Islet precursor cell (in vitro differentiated cells): ENCODE data around the gene TRERF1.
A peak's percentile ranks its signal among the peaks of the same experiment; 100 is the strongest.

Experiments used
- DNase-seq: peaks from one replicate; pipeline ENCODE4 v3.0.0-alpha.2; 2018

The TRERF1 gene

GRCh38 chr6:42301986-42302385 is 149.7 kb downstream of the TRERF1 start:
- no peak for DNase-seq

DNA sequence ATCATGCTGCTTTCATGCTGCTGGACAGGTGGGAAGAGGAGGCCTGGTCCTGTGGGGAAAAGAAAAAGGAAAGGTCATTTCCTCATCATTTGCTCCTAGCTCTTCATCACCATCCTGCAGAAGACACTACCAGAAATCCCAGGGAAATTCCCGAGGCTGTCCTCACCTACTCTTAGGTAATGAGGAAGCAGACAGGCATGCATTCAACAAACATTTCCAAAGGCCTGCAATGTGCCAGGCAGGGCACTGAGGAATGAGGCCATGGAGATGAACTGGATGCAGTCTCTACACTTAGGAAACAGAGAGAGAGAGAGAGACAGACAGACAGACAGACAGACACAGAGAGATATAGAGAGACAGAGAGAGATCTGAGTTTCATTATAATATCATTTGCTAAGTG is 151.0 kb downstream of the TRERF1 start:
- DNase-seq = no peak

DNA sequence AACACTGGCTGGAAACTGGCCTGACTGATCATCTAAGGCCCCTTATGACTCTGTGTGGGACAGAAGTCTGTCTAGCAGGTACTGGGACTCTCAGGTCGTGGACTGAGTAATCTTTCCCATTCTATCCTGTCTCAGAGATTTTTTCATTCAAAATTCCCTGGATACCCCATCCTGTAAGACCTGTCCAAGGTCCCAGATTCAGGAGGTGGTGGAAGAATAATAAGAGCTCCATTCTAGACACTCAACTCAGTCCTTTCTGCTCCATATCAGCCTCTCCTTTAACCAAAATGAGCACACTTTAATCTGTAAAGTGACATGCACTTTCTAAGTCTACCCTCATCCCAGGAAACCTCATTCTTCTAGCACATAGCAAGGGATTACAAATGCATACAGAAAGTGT is 151.5 kb downstream of the TRERF1 start:
- no peak for DNase-seq

GRCh38 chr6:42297661-42298060 is 154.1 kb downstream of the TRERF1 start:
- DNase-seq = no peak

DNA sequence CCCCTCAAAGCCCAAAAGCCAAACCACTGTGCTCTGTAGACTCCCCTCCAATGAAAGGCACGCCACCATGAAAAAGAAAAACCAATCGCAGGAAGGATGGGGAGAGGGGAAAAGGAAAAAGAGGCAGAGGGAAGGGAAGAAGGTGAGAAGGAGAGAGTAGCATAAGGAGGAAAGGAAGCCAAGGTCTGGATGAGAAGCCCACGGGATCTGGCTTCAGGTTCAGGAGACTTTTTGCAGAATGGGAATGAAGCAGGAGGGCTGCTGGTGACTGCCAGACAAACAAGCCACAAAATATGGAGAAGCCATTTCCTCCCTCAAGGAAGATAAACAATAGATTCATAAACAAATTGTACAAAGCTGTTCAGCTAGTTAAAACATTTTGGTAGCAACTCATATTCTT is 155.1 kb downstream of the TRERF1 start:
- DNase-seq = no peak

DNA sequence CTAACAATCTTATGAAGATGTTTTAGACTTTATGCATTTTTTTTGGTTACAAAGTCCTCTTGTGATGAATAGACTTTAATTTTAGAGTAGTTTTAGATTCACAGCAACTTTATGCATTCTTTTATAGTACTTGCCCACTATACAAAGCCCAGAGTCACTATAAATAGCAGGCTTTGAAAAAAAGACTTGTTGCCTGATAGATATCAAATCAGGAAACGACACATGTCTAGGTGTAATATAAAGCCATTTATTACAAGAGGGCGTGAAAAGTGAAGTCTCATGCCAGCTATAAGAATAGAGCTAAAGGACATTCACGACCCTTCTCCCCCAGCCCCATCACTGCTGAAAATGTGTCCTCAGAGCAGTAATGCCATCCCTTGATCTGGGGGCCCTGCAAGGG is 156.0 kb downstream of the TRERF1 start:
- no peak for DNase-seq

DNA sequence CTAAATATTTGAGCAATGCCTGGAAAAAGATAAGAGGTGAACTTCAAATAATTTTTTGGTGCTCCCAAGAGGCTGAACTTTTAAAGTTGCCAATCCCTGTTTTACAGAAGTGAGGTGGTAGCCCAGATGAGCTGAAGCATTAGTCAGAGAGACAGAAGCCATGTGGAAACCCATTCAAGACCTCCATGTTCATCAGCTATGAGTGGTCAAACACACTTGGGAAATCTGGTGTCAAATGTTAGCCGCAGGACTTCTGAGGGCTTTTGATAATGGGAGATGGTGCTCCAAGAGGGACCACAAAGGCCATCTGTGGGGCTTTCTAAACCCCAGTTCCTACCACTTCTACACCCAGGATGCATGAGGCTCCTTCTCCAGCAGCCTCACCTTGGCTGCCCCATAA is 156.5 kb downstream of the TRERF1 start:
- no peak for DNase-seq

DNA sequence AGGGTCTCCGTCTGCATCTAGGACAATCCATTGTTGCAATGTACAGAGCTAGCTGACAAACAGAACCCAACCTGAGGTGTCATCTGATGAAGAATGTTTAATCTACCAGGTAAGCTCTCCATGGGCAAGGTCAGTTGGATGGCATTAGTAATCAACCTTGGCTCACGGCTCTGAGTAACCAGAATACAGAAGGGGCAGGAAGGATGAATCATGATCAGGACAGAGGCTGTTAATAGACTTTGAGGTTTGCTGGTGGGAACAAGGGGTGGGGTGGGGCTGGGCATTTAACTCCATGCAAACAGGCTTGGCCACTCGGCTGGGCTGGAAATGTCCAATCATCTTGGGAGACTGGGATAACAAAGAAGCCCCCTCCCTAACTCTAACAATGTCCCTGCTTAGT is 157.0 kb downstream of the TRERF1 start:
- peak; percentile 71 for DNase-seq

DNA sequence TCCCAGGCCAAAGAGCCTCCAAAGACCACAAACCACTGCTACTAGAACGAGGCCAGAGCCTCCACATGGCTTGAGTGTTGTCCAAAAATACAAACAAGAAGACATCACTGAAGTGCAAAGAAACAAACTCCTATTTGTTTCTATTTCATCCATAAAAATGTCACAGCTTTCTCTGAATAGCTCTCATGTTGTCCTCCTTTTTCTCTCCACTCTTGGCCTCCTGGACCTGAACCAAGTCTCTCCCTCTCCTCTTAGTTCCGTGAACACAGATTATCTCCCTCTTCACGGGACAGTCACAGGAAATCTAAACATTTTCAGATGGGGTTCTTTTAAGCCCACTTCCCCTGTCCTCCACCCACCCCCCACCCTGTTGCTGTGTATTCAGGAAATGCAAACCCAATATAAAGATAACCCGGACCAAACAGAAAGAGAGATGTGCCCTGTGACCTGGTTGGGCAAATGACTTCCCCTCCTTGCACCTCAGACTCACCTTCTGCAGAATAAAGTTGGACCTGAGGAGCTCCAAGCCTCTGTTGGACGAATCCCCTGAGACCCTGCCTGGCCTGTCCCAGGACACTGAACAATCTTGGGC is 158.2 kb downstream of the TRERF1 start:
- DNase-seq = no peak

GRCh38 chr6:42292004-42292740 is 159.6 kb downstream of the TRERF1 start:
- peak; percentile 75 for DNase-seq

DNA sequence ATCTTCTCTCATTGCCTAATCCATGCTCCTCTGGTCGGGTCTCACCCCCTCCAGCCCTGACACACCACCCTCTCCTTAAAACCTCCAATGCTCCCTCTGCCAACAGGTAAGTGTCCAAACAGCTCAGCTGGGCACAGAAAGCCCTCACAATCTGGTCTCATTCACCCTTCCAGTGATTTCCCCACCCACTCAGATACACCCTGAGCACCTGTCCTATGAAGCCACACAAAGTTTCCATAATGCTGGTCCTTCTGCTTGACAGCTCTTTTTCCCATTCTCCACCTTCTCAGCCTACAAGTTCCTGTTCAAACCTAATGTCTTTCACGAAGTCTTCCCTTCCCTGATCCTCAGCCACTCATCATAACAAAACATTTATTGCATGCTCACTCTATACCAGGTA is 164.0 kb downstream of the TRERF1 start:
- DNase-seq = no peak

DNA sequence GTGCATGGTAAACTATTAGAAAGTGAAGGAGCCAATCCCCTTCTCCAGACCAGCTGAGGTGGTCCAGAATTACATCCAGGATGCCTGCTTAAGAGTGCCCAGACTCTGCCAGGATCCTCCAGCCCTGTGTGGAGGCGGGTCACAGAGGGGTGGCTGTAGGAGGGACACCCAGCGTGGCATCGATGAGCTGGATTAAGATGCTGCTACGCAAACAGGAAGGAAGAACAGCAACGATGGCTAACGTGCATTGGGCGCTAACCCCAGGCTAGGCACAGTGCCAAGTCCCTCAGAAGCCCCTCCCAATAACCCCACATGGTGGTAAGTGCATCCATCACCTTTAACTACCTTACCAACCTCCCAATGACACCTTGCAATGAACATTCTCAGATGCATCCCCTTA is 170.2 kb downstream of the TRERF1 start:
- no peak for DNase-seq

- DNase-seq = no peak
These were observed 170.7 kb downstream of the TRERF1 start for GRCh38 chr6:42280966-42281533.

- DNase-seq = no peak
These were observed 171.6 kb downstream of the TRERF1 start for GRCh38 chr6:42279966-42280629.

- no peak for DNase-seq
These were observed 172.5 kb downstream of the TRERF1 start for GRCh38 chr6:42279144-42279781.

GRCh38 chr6:42278131-42278853 is 173.4 kb downstream of the TRERF1 start:
- no peak for DNase-seq

DNA sequence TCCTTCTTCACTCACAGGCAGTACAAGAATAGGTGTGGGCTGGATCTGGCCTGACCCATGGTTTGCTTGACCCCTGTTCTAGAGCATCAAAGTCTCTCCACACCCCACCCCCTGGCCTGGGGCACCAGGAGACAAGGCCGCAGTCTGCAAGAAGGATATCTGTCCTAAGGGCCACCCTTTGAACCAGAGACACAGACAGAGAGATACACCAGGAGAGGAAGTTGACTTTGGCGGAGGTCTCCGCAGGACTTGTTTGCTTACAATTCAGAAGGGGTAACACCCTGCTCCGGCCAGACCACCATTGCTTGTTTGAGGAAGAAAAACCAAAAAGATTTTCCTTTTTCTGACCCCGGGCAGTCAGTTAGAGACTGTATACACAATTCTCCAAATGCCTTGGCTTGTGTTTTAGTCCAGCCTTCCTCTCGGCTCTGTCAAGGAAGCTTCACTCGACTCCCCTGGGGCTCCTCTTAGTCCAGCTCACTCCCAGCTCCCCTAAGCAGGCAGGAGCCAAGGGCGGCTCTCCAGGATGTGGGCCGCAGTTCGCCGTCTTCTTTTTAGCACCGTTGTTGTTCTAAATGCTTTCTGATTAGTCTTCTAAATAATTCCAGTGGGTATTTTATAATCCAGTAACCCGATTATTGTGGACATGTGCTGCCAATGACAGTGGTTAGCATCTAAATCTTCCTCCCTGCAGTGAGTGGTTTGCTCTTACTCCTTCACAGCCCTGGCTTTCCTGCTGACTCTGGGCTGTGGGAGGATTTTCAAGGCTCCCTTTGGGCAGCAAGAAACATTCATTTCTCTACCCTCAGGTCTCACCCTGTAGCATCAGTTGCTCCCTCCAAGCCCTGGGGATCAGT is 175.5 kb downstream of the TRERF1 start:
- no peak for DNase-seq

- no peak for DNase-seq
These were observed 176.2 kb downstream of the TRERF1 start for GRCh38 chr6:42275376-42276033.

DNA sequence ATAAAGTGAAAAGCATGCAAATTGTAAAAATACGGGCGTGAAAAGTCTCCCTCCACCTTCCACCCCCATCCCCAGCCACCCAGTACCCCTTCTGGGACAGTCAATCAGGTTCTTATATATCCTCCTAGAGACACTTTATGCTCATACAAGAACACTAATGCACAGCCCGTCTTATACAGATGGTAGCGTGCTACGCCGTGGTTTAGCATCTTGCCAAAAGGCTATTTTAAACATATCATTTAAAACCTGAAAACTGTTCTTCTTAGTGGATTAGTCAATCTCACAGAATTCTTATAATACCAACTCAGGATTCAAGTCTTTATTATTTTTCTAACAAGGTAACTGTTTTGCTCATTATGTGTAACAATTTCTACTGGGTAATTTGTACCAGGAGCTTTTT is 176.8 kb downstream of the TRERF1 start:
- no peak for DNase-seq

- DNase-seq = no peak
These were observed 179.6 kb downstream of the TRERF1 start for GRCh38 chr6:42271834-42272805.
